Mesodermal cell (in vitro differentiated cells): Measurements from ENCODE around the gene PTPN5.

Source experiments
- H3K27ac ChIP-seq: 2 replicates; pipeline ENCODE4 v1.7.0; 2013; ENCODE audit warnings: mild to moderate bottlenecking, low read depth, low read length, moderate library complexity; ENCODE audit not compliant: severe bottlenecking
- H3K36me3 ChIP-seq: 2 replicates; pipeline ENCODE4 v1.7.1; 2013; ENCODE audit warnings: mild to moderate bottlenecking, low read length, moderate library complexity; ENCODE audit not compliant: control insufficient read depth, insufficient read depth
- H3K4me1 ChIP-seq: one replicate; pipeline ENCODE4 v1.7.1; 2013; ENCODE audit warnings: mild to moderate bottlenecking, low read length; ENCODE audit not compliant: insufficient read depth, control insufficient read depth, poor library complexity, severe bottlenecking
- H3K4me3 ChIP-seq: 2 replicates; pipeline ENCODE4 v1.7.0; 2013; ENCODE audit warnings: low read length, control low read depth, mild to moderate bottlenecking; ENCODE audit not compliant: insufficient read depth, poor library complexity, severe bottlenecking; ENCODE audit errors: extremely low read depth
- H3K9me3 ChIP-seq: 2 replicates; pipeline ENCODE4 v1.7.1; 2013; ENCODE audit warnings: mild to moderate bottlenecking, low read length, moderate library complexity; ENCODE audit not compliant: control insufficient read depth
- WGBS, 2 experiments: methylation state at CpG; one replicate each; pipeline ENCODE4 v1.1.5; 2013; ENCODE audit warnings: missing lambda C conversion rate in 2 of 2; ENCODE audit not compliant: insufficient coverage in 2 of 2; 5-methylcytosine and 5-hydroxymethylcytosine counted together

Gene PTPN5

GRCh38 chr11:18773104-18773503 lies 18.5 kb downstream of the PTPN5 start:
- no peak overlapping the region for H3K4me3 ChIP-seq
- 66 to 70% methylated on average over 6 of the region's 8 CpGs for WGBS, 2 experiments
- no peaks in the 10 kb centered on the region for H3K9me3 ChIP-seq
- no peaks in the 10 kb centered on the region for H3K4me1 ChIP-seq
- H3K27ac ChIP-seq: no peak overlapping the region
- H3K36me3 ChIP-seq: no peaks in the 10 kb centered on the region

- 73 to 75% methylated on average over 4 of the region's 5 CpGs for WGBS, 2 experiments
- Histone ChIP-seq H3K4me1 (no peaks in the 10 kb centered on the region), H3K4me3 (no peak overlapping the region), H3K27ac (no peak overlapping the region), H3K9me3 (no peaks in the 10 kb centered on the region), H3K36me3 (no peaks in the 10 kb centered on the region)
Observed at GRCh38 chr11:18772211-18772610, 19.4 kb downstream of the PTPN5 start.

GRCh38 chr11:18771266-18772035 lies 20.1 kb downstream of the PTPN5 start:
- no peaks in the 10 kb centered on the region for H3K9me3 ChIP-seq
- no peaks in the 10 kb centered on the region for H3K36me3 ChIP-seq
- no peaks in the 10 kb centered on the region for H3K4me1 ChIP-seq
- no peak overlapping the region for H3K4me3 ChIP-seq
- WGBS, 2 experiments: 82 to 87% methylated on average over 8 to 10 of the region's 13 CpGs
- H3K27ac ChIP-seq: no peak overlapping the region

- WGBS, 2 experiments: 77 to 80% methylated on average over 8 to 9 of the region's 11 CpGs
- H3K27ac ChIP-seq: no peak overlapping the region
- no peaks in the 10 kb centered on the region for H3K4me1 ChIP-seq
Observed at GRCh38 chr11:18770479-18771125, 21.0 kb downstream of the PTPN5 start.

GRCh38 chr11:18769802-18770456 lies 21.7 kb downstream of the PTPN5 start:
- Histone ChIP-seq H3K27ac (no peak overlapping the region), H3K4me3 (no peak overlapping the region), H3K9me3 (no peaks in the 10 kb centered on the region), H3K4me1 (no peaks in the 10 kb centered on the region), H3K36me3 (no peaks in the 10 kb centered on the region)
- 64 to 69% methylated on average over 2 to 5 of the region's 8 CpGs for WGBS, 2 experiments

More at GRCh38 chr11:18770479-18771125, 21.0 kb downstream of the PTPN5 start:
- Histone ChIP-seq H3K4me3 (no peak overlapping the region), H3K36me3 (no peaks in the 10 kb centered on the region), H3K9me3 (no peaks in the 10 kb centered on the region)

- WGBS, 2 experiments: 75 to 82% methylated on average over 5 of the region's 5 CpGs
- H3K36me3 ChIP-seq: no peaks in the 10 kb centered on the region
- no peaks in the 10 kb centered on the region for H3K9me3 ChIP-seq
- no peak overlapping the region for H3K27ac ChIP-seq
- peaks cover 1% of the 10 kb centered on the region for H3K4me1 ChIP-seq
- no peak overlapping the region for H3K4me3 ChIP-seq
Observed at GRCh38 chr11:18768978-18769377, 22.6 kb downstream of the PTPN5 start.

GRCh38 chr11:18768472-18768901 lies 23.1 kb downstream of the PTPN5 start:
- 71 to 83% methylated on average over 3 to 4 of the region's 4 CpGs for WGBS, 2 experiments
- peaks cover 6% of the 10 kb centered on the region for H3K4me1 ChIP-seq
- no peak overlapping the region for H3K4me3 ChIP-seq
- no peaks in the 10 kb centered on the region for H3K36me3 ChIP-seq
- H3K9me3 ChIP-seq: no peaks in the 10 kb centered on the region
- H3K27ac ChIP-seq: no peak overlapping the region

GRCh38 chr11:18766015-18766414 lies 25.6 kb downstream of the PTPN5 start:
- Histone ChIP-seq H3K36me3 (no peaks in the 10 kb centered on the region), H3K9me3 (no peaks in the 10 kb centered on the region), H3K27ac (no peak overlapping the region), H3K4me3 (no peak overlapping the region), H3K4me1 (peaks cover 7% of the 10 kb centered on the region)
- 85% methylated on average over 2 of the region's 2 CpGs; no CpG with 5 or more reads in 1 of the 2 experiments for whole genome bisulfite sequencing, 2 experiments

GRCh38 chr11:18765554-18765953 lies 26.0 kb downstream of the PTPN5 start:
- no peak overlapping the region for H3K27ac ChIP-seq
- no peaks in the 10 kb centered on the region for H3K9me3 ChIP-seq
- H3K4me3 ChIP-seq: no peak overlapping the region
- 83 to 87% methylated on average over 3 to 5 of the region's 6 CpGs for WGBS, 2 experiments
- H3K4me1 ChIP-seq: peaks cover 7% of the 10 kb centered on the region
- no peaks in the 10 kb centered on the region for H3K36me3 ChIP-seq

- Histone ChIP-seq H3K36me3 (no peaks in the 10 kb centered on the region), H3K4me3 (no peak overlapping the region), H3K9me3 (no peaks in the 10 kb centered on the region), H3K4me1 (peaks cover 7% of the 10 kb centered on the region), H3K27ac (no peak overlapping the region)
- 86% methylated on average over 9 to 11 of the region's 11 CpGs for WGBS, 2 experiments
Observed at GRCh38 chr11:18761741-18762140, 29.9 kb downstream of the PTPN5 start.
